ACHN (cell line): ENCODE results near the gene DNAH5.

Experiments
- DNase-seq: peaks from one replicate; pipeline ENCODE4 v3.0.0-alpha.2; 2015
- in situ Hi-C: cut with HindIII; loops from 2 replicates; pipeline ENCODE4 v1.10.0; 2017; ENCODE audit warnings: low sequenced_read_pairs, low pct_ligation_motif_present, low pct_unique_long_range_greater_than_20kb

DNAH5 gene

GRCh38 chr5:13771011-13771571 lies 173.4 kb downstream of the DNAH5 start:
- in situ Hi-C loops, result no loop called here
- DNase-seq, result no peak

DNA sequence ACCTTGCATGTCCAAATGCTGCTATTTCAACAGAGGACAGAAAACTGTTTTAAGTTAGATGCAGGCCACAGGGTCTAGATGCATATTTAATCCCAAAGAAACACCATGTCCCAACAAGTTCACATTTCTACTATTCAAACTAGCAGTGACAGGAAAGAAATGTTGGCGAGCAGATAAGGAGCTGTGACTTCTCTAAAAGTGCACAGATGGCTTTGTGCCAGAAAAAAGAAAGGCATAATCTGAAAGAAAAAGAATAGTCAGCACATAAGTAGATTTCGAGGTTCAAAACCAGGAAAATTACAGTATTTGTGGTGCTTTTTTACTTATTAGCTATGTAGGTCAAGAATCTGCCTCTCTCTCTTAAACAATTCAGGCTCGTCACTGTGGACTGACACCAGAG lies 178.3 kb downstream of the DNAH5 start:
- in situ Hi-C loops, result no loop called here

DNA sequence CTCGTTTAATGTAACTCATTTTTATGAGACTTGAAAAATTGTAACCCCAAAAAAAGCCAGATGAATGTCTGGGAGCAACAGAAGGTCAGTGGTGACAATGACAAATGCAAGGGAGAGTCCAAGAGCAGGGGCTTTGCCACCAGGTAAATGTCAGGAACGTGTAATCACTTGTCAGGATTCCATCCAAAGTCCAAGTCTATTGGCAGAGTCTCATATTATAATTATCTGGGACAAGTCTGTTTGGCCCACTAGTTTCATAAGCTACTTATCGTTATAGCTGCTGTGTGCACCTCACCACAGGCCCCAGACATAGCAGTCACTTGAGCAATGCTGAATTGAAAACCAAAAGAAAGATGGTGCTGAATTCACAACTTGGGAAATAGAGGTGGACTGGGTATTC lies 180.8 kb downstream of the DNAH5 start:
- in situ Hi-C loops, result no loop called here
- DNase-seq, result no peak

More for the DNA sequence above, 178.3 kb downstream of the DNAH5 start:
- DNase-seq, result no peak

DNA sequence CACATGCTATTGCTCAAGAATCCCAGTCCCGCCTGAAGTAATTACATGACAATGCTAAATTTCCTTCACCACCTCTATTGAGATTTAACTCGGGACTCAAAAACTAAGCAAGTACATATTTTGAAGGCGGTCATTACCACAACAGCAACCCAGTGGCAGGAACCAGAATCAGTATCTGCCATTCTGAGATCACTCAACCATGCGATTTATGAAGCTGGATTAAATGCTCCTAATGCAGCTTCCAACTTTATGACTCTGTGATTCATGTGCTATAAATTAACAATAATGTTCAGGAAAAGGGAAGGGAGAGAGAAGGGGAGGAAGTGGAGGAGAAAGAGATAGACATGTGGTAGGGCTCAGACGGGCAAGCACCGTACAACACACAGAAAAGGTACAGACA lies 194.7 kb downstream of the DNAH5 start:
- in situ Hi-C loops, result no loop called here
- no peak for DNase-seq

GRCh38 chr5:13746026-13746425 lies 198.5 kb downstream of the DNAH5 start:
- DNase-seq, result no peak
- in situ Hi-C loops, result no loop called here

DNA sequence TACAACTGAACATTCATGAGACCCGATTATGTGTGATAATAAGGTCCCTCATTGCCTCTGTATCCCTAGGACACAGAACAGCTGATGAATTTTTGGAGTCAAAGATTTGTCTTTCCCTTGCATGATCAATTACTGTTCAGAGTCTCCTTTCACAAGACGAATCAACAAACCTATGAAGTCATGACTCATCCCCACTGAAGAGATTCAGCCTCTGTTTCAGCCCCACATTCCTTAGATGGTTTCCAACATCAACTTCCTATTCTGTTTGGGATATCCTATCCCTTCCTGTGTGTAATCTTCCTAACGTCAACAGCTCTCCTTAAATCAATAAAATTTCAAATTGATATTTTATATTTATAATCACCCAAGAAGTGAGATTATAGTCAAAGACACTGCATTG lies 199.0 kb downstream of the DNAH5 start:
- in situ Hi-C loops, result no loop called here
- peak; percentile 61 for DNase-seq

DNA sequence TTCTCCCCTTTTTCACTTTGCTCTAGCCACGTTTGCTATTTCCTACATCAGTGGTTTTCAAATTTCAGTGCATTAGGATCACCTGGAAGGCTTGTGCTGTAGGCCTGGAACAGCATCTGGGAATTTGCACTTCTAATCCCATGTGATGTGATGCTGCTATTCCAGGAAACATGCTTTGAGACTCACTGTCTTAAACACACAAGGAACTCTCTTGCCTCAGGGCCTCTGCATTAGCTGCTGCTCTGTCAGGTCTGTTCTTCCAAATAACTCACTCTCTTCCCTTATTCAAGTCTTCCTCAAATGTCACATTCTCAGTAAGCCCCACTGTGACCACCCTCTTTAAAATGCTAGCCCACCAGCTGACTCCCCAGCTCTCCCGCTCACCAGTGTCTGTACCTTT lies 204.0 kb downstream of the DNAH5 start:
- no peak for DNase-seq
- in situ Hi-C loops, result no loop called here

- DNase-seq, result no peak
- in situ Hi-C loops, result no loop called here
Observed at GRCh38 chr5:13739479-13739878, 205.0 kb downstream of the DNAH5 start.

DNA sequence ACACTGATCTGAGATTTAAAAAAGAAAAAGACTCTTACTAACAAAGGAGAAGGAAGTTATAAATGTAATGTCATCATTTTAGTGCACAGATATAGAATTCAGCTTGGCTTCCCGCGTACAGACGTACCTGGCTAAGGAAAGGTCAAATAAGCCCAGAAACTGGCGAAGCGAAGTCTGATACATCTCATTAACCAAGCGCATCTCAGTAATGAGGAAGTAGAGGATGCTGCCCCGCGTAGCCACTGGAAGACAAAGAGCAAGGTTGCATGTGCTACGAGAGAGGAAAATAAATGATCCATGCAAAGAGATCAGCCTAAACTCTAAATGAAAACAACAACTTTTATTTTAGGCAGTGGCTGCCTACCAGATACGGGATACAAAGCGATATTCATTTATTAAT lies 208.8 kb downstream of the DNAH5 start:
- in situ Hi-C loops, result no loop called here
- no peak for DNase-seq

DNA sequence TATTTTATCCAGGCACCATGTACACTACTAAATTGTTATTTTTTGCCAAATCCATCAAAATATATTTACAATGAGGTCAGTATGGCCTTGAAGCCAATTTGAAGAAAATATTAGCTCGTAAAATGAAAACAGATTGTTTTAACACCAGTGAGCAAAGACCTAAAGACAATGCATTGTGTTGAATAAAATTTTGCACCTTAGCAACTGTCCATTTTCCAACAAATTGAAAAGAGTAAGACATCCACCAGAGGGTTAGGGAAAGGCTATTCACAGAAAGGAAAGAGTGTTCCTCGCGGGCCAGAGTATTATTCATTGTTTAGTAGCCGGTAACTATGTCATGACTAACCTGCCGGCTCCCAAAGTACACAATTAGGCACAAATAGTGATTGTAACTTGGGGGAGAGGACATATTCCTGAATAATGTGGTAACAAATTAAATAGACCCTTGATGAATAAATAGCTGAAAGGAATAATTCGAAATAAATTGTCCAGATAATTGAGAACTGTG lies 213.3 kb downstream of the DNAH5 start:
- DNase-seq, result no peak
- in situ Hi-C loops, result no loop called here

DNA sequence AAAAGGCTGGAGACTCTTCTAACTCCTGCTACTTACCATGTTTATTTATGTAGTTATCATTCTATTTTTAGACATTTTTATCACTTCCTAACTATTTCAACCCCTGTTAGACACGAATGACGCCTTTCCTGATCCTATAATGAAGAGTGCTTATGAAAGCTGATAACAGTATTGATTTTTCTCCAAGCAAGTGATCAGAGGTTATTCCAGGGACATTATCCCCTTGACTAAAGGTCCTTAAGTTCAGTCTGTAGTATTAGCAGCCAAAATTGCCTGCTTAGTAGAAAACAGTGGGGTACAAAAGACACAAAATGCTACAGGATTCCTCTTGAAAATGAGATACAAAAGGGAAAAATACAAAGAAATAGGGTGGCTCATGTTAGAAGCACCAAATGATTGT lies 235.6 kb downstream of the DNAH5 start:
- no peak for DNase-seq
- in situ Hi-C loops, result no loop called here

- in situ Hi-C loops, result no loop called here
- no peak for DNase-seq
Observed at GRCh38 chr5:13708432-13708831, 236.1 kb downstream of the DNAH5 start.

DNA sequence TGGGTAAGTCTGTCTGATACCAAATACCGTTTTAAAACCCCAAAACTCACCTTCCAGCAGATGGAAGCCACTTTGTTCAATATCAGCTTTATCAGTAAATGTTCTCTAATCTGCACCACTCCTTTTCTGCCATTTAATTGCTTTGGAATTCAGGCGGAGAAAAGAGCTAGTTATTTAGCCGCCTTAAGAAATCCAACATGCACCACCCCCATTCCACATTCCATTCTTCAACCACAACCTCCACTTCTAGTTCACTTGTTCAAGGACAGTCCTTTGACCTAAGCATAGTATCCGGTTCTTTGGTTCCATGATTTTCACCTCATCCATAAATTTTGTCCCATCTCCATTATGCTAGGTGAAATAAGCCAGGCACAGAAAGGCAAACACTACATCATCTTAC lies 240.1 kb downstream of the DNAH5 start:
- no peak for DNase-seq
- in situ Hi-C loops, result no loop called here

DNA sequence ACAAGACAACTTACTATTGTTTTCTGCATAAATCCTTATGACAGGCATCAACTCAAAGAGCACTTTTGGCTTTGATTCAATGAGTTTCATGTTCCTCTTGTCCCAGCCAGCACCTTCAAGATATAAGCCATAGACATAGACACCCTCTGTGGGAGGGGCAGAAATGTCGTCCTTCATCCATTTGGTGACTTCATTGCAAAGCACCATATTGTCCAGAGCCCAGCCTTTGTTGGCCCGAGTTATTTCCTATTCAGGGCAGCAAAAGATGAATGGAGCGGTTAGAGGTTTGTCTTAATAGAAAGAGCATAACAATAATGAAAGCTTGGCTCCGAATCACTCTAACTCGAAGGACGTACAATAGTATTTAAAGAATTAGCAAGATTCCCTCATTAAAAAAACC lies 243.9 kb downstream of the DNAH5 start:
- in situ Hi-C loops, result no loop called here
- no peak for DNase-seq

- no peak for DNase-seq
- in situ Hi-C loops, result no loop called here
Observed at GRCh38 chr5:13698885-13699284, 245.6 kb downstream of the DNAH5 start.

DNA sequence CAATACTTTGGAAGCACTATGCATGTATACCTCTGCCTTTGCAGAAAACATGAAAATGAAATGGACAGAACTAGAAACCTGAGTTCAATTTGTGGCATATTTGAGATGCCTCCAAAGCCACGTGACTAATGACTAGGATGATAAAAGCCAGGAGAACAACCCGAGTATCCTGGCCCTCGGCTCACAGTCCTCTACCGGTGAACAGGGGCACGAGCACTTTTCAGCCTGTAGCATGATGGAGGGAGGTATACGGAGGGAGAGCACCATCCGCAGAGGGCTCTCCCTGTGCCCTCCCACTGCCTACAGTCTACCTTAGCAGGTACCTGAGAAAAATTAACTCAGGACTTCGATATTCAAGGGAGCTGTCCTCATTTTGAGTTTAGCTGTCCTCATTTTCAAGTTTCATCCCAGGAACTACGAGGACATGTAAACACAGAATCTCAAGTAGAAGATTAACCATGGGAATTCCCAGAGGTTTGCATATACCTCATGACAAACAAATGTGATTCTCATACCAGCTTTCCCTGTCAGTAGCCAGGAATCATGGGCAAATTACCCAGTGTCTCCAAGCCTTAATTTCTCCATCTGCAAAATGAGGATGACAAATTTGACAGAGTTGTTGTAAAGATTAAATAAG lies 249.3 kb downstream of the DNAH5 start:
- DNase-seq, result peak; percentile 47
- in situ Hi-C loops, result no loop called here

DNA sequence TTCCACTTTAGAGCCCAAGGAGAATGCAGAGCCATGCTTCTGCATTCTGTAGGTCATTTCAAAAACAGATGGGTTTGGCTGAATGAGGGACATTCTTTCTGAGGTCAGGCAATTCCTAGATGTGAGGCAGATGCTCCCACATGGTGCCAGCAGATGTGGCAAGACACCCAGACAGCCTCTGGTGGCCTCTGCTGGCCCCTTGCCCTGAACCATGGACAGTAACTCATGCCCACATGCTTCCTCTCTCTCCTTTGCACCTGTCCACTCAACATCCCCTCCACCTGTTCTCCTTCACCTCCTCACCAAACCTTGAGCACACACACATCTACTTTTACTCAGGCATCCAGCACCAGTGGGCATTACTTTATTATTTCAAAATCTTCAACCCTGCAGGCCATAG lies 252.3 kb downstream of the DNAH5 start:
- in situ Hi-C loops, result no loop called here
- no peak for DNase-seq

DNA sequence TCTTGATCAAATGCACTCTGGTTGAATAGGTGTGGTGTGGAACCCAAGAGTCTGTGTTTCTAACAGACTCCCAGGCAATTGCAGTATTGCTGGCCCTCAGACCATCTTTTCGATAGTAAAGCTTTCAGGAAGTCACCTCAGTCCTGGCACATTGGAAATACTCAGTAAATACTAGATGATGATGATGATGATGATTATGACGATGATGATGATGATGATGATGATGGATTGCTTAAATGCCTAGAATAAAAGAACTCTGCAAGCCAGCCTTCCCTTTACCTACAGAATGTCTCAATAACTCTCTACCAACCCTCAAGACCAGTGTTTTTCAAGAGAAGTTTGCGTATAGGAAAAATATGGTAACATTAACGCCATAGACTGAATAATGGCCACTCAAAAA lies 268.0 kb downstream of the DNAH5 start:
- in situ Hi-C loops, result no loop called here
- DNase-seq, result no peak

GRCh38 chr5:13674391-13674790 lies 270.1 kb downstream of the DNAH5 start:
- in situ Hi-C loops, result no loop called here
- no peak for DNase-seq

- in situ Hi-C loops, result no loop called here
Observed at GRCh38 chr5:13673511-13673910, 271.0 kb downstream of the DNAH5 start.

More at GRCh38 chr5:13673511-13673910, 271.0 kb downstream of the DNAH5 start:
- no peak for DNase-seq
